ENCODE data around the gene MICB. TPM values are rescaled to one million over a fixed set of nuclear protein-coding genes. Genes with fewer than 3 reads are reported as not detected.
"Not testable (repeated sequence)": the region's sequence is repeated elsewhere in the genome, so short reads cannot be mapped to it uniquely, and the experiment has no call there.

Gene MICB
- total and polyA plus RNA-seq, 9 donors = 0.48 to 10.6 (median 1.3) TPM

DNA sequence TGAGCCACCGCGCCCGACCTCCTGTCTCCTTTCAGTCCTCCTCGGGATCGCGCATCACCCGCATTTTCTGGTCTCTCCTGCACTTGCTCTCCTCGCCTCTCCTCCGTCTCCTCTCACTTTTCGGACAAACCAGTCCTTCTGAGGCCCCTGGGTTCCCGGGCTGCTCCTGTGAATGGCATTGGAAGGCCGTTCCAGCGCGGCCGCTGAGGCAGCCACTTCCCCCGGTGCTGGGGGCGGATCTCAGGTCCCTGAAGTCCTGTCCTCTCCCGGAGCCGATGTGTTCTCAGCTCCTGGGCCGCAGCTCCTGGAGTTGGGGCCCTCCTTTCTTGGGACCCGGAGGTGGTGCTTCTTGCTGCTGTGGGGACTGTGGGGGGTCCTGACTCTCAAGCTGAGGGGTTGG is 803 bp downstream of the MICB start:
- Histone ChIP-seq H3K4me1 (ENCODE audit: insufficient read depth) (no peaks in the 10 kb centered on the region), H3K36me3 (no peaks in the 10 kb centered on the region), H3K9me3 (no peaks in the 10 kb centered on the region), H3K27me3 (no peaks in the 10 kb centered on the region), H3K27ac (no peak overlapping the region), H3K4me3 (no peak overlapping the region)
- intact Hi-C loops (cut with DNase I) = no loop called here
- TF ChIP-seq, protein P1, sequence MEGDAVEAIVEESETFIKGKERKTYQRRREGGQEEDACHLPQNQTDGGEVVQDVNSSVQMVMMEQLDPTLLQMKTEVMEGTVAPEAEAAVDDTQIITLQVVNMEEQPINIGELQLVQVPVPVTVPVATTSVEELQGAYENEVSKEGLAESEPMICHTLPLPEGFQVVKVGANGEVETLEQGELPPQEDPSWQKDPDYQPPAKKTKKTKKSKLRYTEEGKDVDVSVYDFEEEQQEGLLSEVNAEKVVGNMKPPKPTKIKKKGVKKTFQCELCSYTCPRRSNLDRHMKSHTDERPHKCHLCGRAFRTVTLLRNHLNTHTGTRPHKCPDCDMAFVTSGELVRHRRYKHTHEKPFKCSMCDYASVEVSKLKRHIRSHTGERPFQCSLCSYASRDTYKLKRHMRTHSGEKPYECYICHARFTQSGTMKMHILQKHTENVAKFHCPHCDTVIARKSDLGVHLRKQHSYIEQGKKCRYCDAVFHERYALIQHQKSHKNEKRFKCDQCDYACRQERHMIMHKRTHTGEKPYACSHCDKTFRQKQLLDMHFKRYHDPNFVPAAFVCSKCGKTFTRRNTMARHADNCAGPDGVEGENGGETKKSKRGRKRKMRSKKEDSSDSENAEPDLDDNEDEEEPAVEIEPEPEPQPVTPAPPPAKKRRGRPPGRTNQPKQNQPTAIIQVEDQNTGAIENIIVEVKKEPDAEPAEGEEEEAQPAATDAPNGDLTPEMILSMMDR (IDR thresholded peaks at IDR 0.05) = no peak
- TF ChIP-seq POLR2A (IDR thresholded peaks at IDR 0.05) = no peak
- TF ChIP-seq EP300 (IDR thresholded peaks at IDR 0.05) = no peak
- DNase-seq = no peak
- 3 to 12% (median 9%) methylated on average over 21 of the region's 21 CpGs for WGBS, 3 donors

DNA sequence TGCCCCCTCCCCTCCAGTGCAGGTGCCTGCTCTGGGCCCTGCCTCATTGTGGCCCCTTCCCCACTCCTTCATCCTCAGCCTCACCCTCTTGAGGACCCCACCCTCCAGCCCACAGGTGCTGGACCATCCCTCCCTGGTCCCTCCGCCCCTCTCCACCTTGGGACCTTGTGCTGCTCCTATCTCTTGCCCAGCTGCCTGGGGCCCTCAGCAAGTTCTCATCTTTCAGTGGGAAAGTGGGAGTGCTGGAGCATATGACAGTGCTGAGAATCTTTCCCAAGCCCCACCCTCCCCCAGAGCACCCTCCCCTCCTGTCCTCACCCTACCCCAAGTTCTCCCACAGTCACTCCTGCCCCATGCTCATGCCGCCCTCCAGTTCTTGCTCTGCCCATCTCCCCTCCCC is 1.7 kb downstream of the MICB start:
- H3K9me3 ChIP-seq; DNase-seq; H3K36me3 ChIP-seq; H3K4me3 ChIP-seq; H3K4me1 ChIP-seq (ENCODE audit: insufficient read depth); H3K27ac ChIP-seq; H3K27me3 ChIP-seq; intact Hi-C loops (cut with DNase I): not testable (repeated sequence)
- WGBS, 3 donors = 64 to 73% (median 69%) methylated on average over 1 to 2 of the region's 2 CpGs

DNA sequence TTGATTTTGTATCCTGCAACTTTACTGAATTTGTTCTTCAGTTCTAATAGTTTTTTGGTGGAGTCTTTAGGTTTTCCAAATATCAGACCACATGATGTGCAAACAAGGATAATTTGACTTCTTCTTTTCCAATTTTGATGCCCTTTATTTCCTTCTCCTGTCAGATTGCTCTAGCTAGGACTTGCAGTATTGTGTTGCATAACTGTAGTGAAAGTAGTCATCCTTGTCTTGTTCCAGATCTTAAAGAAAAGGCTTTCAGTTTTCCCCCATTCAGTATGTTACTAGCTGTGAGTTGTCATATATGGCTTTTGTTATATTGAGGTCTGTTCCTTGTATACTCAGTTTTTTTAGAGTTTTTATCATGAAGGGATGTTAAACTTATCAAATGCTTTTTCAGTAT is 4.6 kb downstream of the MICB start:
- Histone ChIP-seq H3K27me3 (no peaks in the 10 kb centered on the region), H3K4me3 (no peak overlapping the region), H3K27ac (no peak overlapping the region), H3K36me3 (no peaks in the 10 kb centered on the region), H3K4me1 (ENCODE audit: insufficient read depth) (no peaks in the 10 kb centered on the region), H3K9me3 (no peaks in the 10 kb centered on the region)
- DNase-seq = no peak
- TF ChIP-seq EP300 (IDR thresholded peaks at IDR 0.05) (no peak), POLR2A (IDR thresholded peaks at IDR 0.05) (no peak)
- TF ChIP-seq, protein P1 (IDR thresholded peaks at IDR 0.05) = no peak
- intact Hi-C loops (cut with DNase I) = no loop called here

DNA sequence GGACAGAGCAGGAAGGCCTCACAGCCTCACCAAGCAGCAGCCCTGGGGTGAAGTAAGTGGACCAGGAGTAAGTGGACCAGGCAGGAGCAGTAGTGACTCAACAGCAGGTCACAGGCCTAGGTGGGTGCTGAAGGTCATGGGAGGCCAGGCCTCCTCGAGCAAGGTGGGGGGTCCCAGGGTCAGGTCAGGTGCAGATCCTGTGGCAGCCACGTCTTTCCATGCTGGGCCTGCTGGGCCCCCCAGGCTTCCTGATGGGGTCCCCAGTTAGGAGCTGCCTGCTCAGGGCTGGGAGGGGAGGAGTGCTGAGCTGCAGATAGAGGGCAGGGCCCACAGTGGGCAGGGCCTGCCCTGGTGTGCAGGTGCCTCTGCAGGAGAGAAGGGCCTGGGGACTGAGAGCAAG is 11.1 kb downstream of the MICB start:
- H3K9me3 ChIP-seq; H3K4me1 ChIP-seq (ENCODE audit: insufficient read depth); H3K27ac ChIP-seq; H3K27me3 ChIP-seq; DNase-seq; H3K4me3 ChIP-seq; intact Hi-C loops (cut with DNase I); H3K36me3 ChIP-seq: not testable (repeated sequence)
- 38 to 46% (median 38%) methylated on average over 2 of the region's 2 CpGs for WGBS, 3 donors

DNA sequence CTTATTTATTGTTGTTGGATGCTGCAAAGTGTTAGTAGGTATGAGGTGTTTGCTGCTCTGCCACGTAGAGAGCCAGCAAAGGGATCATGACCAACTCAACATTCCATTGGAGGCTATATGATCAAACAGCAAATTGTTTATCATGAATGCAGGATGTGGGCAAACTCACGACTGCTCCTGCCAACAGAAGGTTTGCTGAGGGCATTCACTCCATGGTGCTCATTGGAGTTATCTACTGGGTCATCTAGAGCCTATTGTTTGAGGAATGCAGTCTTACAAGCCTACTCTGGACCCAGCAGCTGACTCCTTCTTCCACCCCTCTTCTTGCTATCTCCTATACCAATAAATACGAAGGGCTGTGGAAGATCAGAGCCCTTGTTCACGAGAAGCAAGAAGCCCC is 12.1 kb downstream of the MICB start:
- intact Hi-C loops (cut with DNase I) = no loop called here
- DNase-seq = no peak
- H3K4me1 ChIP-seq (ENCODE audit: insufficient read depth) = no peaks in the 10 kb centered on the region
- WGBS, 3 donors = 57 to 70% (median 63%) methylated on average over 4 of the region's 4 CpGs
- H3K9me3 ChIP-seq = no peaks in the 10 kb centered on the region
- TF ChIP-seq EP300 (IDR thresholded peaks at IDR 0.05) = no peak
- no peak for TF ChIP-seq POLR2A (IDR thresholded peaks at IDR 0.05)
- TF ChIP-seq, protein P1 (IDR thresholded peaks at IDR 0.05) = no peak
- H3K27ac ChIP-seq = no peak overlapping the region
- no peaks in the 10 kb centered on the region for H3K27me3 ChIP-seq
- no peaks in the 10 kb centered on the region for H3K36me3 ChIP-seq
- H3K4me3 ChIP-seq = no peak overlapping the region
